Body of pancreas (tissue), 4 donors: ENCODE measurements around the gene RPL12. TPM values are rescaled to one million over a fixed set of nuclear protein-coding genes. Genes with fewer than 3 reads are reported as not detected.

ENCODE experiments used
- ATAC-seq: fragments of 150-250 bp; one replicate; pipeline ENCODE4 v1.9.1; 2016
- DNase-seq, 4 donors: peaks; one replicate each; pipeline ENCODE4 v3.0.0-alpha.2; 2019
- H3K27ac ChIP-seq, 4 donors: fragments of 200-600 bp; sonication (generic); 1 replicate in 3 of 4; 2 replicates in 1 of 4; pipeline versions ENCODE4 v1.5.1 to v1.6.1; 2016 to 2019; ENCODE audit warnings: mild to moderate bottlenecking in 1 of 4, mixed read lengths in 1 of 4, moderate library complexity in 1 of 4
- H3K27me3 ChIP-seq, 2 donors: fragments of 200-600 bp; sonication (generic); one replicate each; pipeline ENCODE4 v1.6.0; 2016; ENCODE audit warnings: mild to moderate bottlenecking in 1 of 2
- H3K36me3 ChIP-seq, 2 donors: fragments of 200-600 bp; sonication (generic); replicated peaks in 1 of 2; 2 replicates each; pipeline ENCODE4 v1.5.1; 2016; ENCODE audit warnings: low read depth in 2 of 2; ENCODE audit not compliant: insufficient read depth in 1 of 2
- H3K4me1 ChIP-seq: fragments of 200-600 bp; sonication (generic); one replicate; pipeline ENCODE4 v1.6.0; 2016
- H3K4me3 ChIP-seq, 2 donors: fragments of 200-600 bp; sonication (generic); 1 replicate in 1 of 2; 2 replicates in 1 of 2; pipeline ENCODE4 v1.5.1; 2016 to 2019
- H3K9me3 ChIP-seq, 3 donors: fragments of 200-600 bp; sonication (generic); 1 replicate in 2 of 3; 2 replicates in 1 of 3; pipeline ENCODE4 v1.5.1; 2016
- CTCF ChIP-seq, 7 experiments: fragments of 450-650 bp in 4 of 7; fragments of 200-600 bp in 3 of 7; sonication (generic) in 3 of 7; IDR thresholded peaks; one replicate each; pipeline ENCODE4 v1.5.1; 2016 to 2019; ENCODE audit warnings: antibody characterized with exemption in 7 of 7
- POLR2A ChIP-seq, 3 donors: fragments of 450-650 bp; IDR thresholded peaks; one replicate each; pipeline ENCODE4 v1.6.1; 2016; ENCODE audit warnings: antibody characterized with exemption in 3 of 3, mild to moderate bottlenecking in 2 of 3
- WGBS, 2 donors: methylation state at CpG; one replicate each; pipeline ENCODE4 v1.1.5; 2017; 5-methylcytosine and 5-hydroxymethylcytosine counted together
- intact Hi-C: fragments of 100-400 bp; cut with DNase I; formaldehyde crosslinking; loops from one replicate; pipeline ENCODE4 v1.15.1; 2023
- total RNA-seq, 2 donors: library from RNA; depleted of rRNA; stranded (reverse); fragments of >200 nt; gene quantifications; one replicate each; pipeline ENCODE4 v1.1.0, GENCODE V29; 2016

Gene RPL12
- total RNA-seq, 2 donors from 2014 or later: 994 to 1,261 TPM

- Histone ChIP-seq H3K36me3 (peaks cover 0 to 3% of the 10 kb centered on the region in 2 donors), H3K4me1 (no peaks in the 10 kb centered on the region), H3K27me3 (no peaks in the 10 kb centered on the region), H3K4me3 (no peak overlapping the region), H3K9me3 (no peaks in the 10 kb centered on the region), H3K27ac (no peak overlapping the region)
- ATAC-seq (no peak), DNase-seq (no peak)
- no peak for TF ChIP-seq CTCF (IDR thresholded peaks at IDR 0.05)
- no peak for TF ChIP-seq POLR2A (IDR thresholded peaks at IDR 0.05)
- intact Hi-C loops: loop anchor here (10.0 kb wide), 1 partner anchor 182 kb away; no protein-coding TSS in a partner anchor
- 87 to 94% methylated on average over 4 to 12 of the region's 13 CpGs for WGBS, 2 donors
These were observed 44.3 kb downstream of the RPL12 start for GRCh38 chr9:127406799-127407491.

GRCh38 chr9:127405344-127406125 lies 45.7 kb downstream of the RPL12 start:
- WGBS, 2 donors: 92 to 93% methylated on average over 10 to 20 of the region's 20 CpGs
- no peaks in the 10 kb centered on the region for H3K9me3 ChIP-seq
- H3K36me3 ChIP-seq: peaks cover 0 to 3% of the 10 kb centered on the region in 2 donors
- H3K4me3 ChIP-seq: no peak overlapping the region
- DNase-seq (no peak), ATAC-seq (no peak)
- intact Hi-C loops: loop anchor here (10.0 kb wide), 1 partner anchor 181 kb away; no protein-coding TSS in a partner anchor
- no peak overlapping the region for H3K27ac ChIP-seq
- no peaks in the 10 kb centered on the region for H3K4me1 ChIP-seq
- no peaks in the 10 kb centered on the region for H3K27me3 ChIP-seq
- TF ChIP-seq CTCF (IDR thresholded peaks at IDR 0.05) (no peak), POLR2A (IDR thresholded peaks at IDR 0.05) (no peak)

GRCh38 chr9:127404631-127405030 lies 46.6 kb downstream of the RPL12 start:
- DNase-seq (no peak), ATAC-seq (no peak)
- 82% methylated on average over 17 of the region's 23 CpGs; no CpG with 5 or more reads in 1 of the 2 donors for WGBS, 2 donors
- Histone ChIP-seq H3K36me3 (peaks cover 0 to 3% of the 10 kb centered on the region in 2 donors), H3K27me3 (no peaks in the 10 kb centered on the region), H3K27ac (no peak overlapping the region), H3K9me3 (no peaks in the 10 kb centered on the region), H3K4me1 (no peaks in the 10 kb centered on the region), H3K4me3 (no peak overlapping the region)
- intact Hi-C loops: loop anchor here (10.0 kb wide), 1 partner anchor 180 kb away; no protein-coding TSS in a partner anchor
- TF ChIP-seq POLR2A (IDR thresholded peaks at IDR 0.05): no peak
- no peak for TF ChIP-seq CTCF (IDR thresholded peaks at IDR 0.05)

GRCh38 chr9:127403507-127404192 lies 47.6 kb downstream of the RPL12 start:
- WGBS, 2 donors: 84 to 92% methylated on average over 17 to 20 of the region's 22 CpGs
- no peak for TF ChIP-seq POLR2A (IDR thresholded peaks at IDR 0.05)
- TF ChIP-seq CTCF (IDR thresholded peaks at IDR 0.05): no peak
- H3K27ac ChIP-seq: no peak overlapping the region
- H3K9me3 ChIP-seq: no peaks in the 10 kb centered on the region
- intact Hi-C loops: loop anchor here (10.0 kb wide), 1 partner anchor 179 kb away; no protein-coding TSS in a partner anchor
- no peaks in the 10 kb centered on the region for H3K27me3 ChIP-seq
- ATAC-seq (no peak), DNase-seq (no peak)
- H3K4me1 ChIP-seq: peaks cover 3% of the 10 kb centered on the region
- no peak overlapping the region for H3K4me3 ChIP-seq
- peaks cover 0 to 3% of the 10 kb centered on the region in 2 donors for H3K36me3 ChIP-seq
